Measurements from ENCODE around the gene NEK10. TPM values are rescaled to one million over a fixed set of nuclear protein-coding genes. Genes with fewer than 3 reads are reported as not detected.
A peak's percentile ranks its signal among the peaks of the same experiment; 100 is the strongest.

The NEK10 gene, protein sequence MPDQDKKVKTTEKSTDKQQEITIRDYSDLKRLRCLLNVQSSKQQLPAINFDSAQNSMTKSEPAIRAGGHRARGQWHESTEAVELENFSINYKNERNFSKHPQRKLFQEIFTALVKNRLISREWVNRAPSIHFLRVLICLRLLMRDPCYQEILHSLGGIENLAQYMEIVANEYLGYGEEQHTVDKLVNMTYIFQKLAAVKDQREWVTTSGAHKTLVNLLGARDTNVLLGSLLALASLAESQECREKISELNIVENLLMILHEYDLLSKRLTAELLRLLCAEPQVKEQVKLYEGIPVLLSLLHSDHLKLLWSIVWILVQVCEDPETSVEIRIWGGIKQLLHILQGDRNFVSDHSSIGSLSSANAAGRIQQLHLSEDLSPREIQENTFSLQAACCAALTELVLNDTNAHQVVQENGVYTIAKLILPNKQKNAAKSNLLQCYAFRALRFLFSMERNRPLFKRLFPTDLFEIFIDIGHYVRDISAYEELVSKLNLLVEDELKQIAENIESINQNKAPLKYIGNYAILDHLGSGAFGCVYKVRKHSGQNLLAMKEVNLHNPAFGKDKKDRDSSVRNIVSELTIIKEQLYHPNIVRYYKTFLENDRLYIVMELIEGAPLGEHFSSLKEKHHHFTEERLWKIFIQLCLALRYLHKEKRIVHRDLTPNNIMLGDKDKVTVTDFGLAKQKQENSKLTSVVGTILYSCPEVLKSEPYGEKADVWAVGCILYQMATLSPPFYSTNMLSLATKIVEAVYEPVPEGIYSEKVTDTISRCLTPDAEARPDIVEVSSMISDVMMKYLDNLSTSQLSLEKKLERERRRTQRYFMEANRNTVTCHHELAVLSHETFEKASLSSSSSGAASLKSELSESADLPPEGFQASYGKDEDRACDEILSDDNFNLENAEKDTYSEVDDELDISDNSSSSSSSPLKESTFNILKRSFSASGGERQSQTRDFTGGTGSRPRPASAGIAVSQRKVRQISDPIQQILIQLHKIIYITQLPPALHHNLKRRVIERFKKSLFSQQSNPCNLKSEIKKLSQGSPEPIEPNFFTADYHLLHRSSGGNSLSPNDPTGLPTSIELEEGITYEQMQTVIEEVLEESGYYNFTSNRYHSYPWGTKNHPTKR
- total RNA-seq (2021) (0.34 and 0.79 TPM in 2 replicates), Bru-seq, nascent RNA (percentile 27 among the genes with signal in this experiment), BruChase-seq, experiment 1, labeled RNA remaining after a 2-hour chase (percentile 29 among the genes with signal in this experiment), BruChase-seq, experiment 2, labeled RNA remaining after a 6-hour chase (percentile 20 among the genes with signal in this experiment)
- long read RNA-seq, partial matches to known transcripts, result 0 of 2 reads
- long read RNA-seq, other reads (novel, unspliced or antisense), result 2 of 2 reads

DNA sequence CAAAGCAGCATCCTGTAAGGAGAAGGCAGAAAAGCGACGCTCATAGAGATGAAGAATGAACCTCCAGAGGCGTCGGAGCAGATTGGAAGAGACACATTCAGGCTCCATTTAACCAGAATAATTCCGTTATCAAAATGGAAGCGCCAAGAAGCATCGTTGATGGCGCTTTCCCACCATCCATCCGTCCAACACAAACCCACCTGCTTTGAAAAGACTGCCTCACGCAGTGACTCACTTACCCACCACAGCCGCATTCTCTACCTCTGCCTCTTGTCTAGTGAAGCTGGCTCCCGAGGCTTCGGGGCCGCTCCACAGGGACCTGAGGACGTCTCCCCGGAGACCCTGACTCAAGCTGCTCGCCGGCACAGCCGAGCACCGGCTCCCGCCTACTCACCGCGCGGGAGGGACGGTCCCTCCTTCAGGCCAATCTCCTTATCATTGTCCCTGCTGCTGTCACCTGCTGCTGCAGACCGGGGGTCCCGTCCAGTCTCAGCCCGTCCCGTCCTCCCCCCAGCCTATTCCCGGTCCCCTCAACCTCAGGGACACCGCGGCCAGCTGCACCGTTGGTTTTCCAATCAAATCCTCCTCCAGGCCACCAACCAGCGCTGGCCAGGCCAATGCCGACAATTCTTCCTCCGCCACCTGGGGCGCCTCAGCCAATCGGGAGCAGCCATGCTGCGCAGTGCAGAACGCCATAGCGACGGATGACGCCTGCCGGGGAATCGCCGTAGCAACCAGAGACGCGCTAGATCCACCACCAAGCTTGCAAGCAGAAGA lies at the start of gene NEK10:
TSS of gene NEK10 (minus strand) at position 553 of the 777 bp plus-strand sequence. CDS start 16,501 bp downstream, outside the sequence.
- H3K27ac ChIP-seq (ENCODE audit: low read depth, low read length, poor library complexity, severe bottlenecking), result no peak within 1 kb of the TSS
- ChIA-PET CTCF (interaction anchor here (0.6 to 0.8 kb wide), 2 partner anchors 11 to 102 kb away, joined by 3 to 4 read pairs; no protein-coding TSS in a partner anchor), POLR2A (ENCODE audit: low non-redundant PET) (no interaction called here)
- no TSS peak for BruUV-seq (replicated peaks)
- H3K27me3 ChIP-seq (replicated peaks; ENCODE audit: insufficient read depth, low read depth, low read length, poor library complexity), result no peaks in the 10 kb centered on the region
- no peaks in the 10 kb centered on the region for H3K36me3 ChIP-seq (ENCODE audit: insufficient read depth, low read length, poor library complexity, severe bottlenecking)
- H3K9me3 ChIP-seq (ENCODE audit: low read depth, low read length, poor library complexity, severe bottlenecking), result no peaks in the 10 kb centered on the region
- intact Hi-C loops (cut with micrococcal nuclease; ENCODE audit: unreplicated experiment), result no loop called here
- TF ChIP-seq, protein P1, sequence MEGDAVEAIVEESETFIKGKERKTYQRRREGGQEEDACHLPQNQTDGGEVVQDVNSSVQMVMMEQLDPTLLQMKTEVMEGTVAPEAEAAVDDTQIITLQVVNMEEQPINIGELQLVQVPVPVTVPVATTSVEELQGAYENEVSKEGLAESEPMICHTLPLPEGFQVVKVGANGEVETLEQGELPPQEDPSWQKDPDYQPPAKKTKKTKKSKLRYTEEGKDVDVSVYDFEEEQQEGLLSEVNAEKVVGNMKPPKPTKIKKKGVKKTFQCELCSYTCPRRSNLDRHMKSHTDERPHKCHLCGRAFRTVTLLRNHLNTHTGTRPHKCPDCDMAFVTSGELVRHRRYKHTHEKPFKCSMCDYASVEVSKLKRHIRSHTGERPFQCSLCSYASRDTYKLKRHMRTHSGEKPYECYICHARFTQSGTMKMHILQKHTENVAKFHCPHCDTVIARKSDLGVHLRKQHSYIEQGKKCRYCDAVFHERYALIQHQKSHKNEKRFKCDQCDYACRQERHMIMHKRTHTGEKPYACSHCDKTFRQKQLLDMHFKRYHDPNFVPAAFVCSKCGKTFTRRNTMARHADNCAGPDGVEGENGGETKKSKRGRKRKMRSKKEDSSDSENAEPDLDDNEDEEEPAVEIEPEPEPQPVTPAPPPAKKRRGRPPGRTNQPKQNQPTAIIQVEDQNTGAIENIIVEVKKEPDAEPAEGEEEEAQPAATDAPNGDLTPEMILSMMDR (conservative IDR thresholded peaks at IDR 0.05; ENCODE audit: low read depth, low read length), result no peak
- no peak for TF ChIP-seq EZH2 (IDR thresholded peaks at IDR 0.05; ENCODE audit: borderline replicate concordance, low read depth, low read length, poor library complexity, severe bottlenecking)
- peak; percentile 94 for DNase-seq (ENCODE audit: low spot score)
- H3K4me3 ChIP-seq (ENCODE audit: low read depth, low read length, poor library complexity, severe bottlenecking), result peak within 1 kb of the TSS; percentile 78
- no peaks in the 10 kb centered on the region for H3K4me1 ChIP-seq (ENCODE audit: insufficient read depth, low read length, poor library complexity, severe bottlenecking)

DNA sequence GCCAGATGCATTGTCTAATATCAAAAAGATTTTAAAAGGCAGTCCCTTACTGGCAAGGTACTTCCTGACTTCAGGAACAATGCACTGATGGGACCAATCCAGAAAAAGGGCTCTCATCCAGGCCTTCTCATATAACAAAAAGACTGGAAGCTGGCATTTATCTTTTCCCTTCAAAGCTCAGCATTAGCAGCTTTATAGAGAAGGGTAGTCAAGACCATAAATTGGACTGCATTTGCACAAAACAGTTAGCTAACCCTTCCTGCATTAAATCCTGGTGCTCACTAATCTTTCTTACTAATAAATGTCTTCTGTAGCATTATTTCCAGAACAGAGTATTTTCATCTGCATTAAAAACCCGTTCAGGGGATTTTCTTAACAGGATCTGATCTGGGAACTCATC lies 46.0 kb upstream of the NEK10 start:
- no peaks in the 10 kb centered on the region for H3K4me1 ChIP-seq (ENCODE audit: insufficient read depth, low read length, poor library complexity, severe bottlenecking)
- no TSS peak for BruUV-seq (replicated peaks)
- H3K36me3 ChIP-seq (ENCODE audit: insufficient read depth, low read length, poor library complexity, severe bottlenecking), result peaks cover 26% of the 10 kb centered on the region
- H3K4me3 ChIP-seq (ENCODE audit: low read depth, low read length, poor library complexity, severe bottlenecking), result no peak overlapping the region
- H3K9me3 ChIP-seq (ENCODE audit: low read depth, low read length, poor library complexity, severe bottlenecking), result no peaks in the 10 kb centered on the region
- no peak for DNase-seq (ENCODE audit: low spot score)
- POLR2A ChIA-PET (ENCODE audit: low non-redundant PET), result no interaction called here
- H3K27me3 ChIP-seq (replicated peaks; ENCODE audit: insufficient read depth, low read depth, low read length, poor library complexity), result no peaks in the 10 kb centered on the region
- H3K27ac ChIP-seq (ENCODE audit: low read depth, low read length, poor library complexity, severe bottlenecking), result no peak overlapping the region
- intact Hi-C loops (cut with micrococcal nuclease; ENCODE audit: unreplicated experiment), result no loop called here
- TF ChIP-seq EZH2 (IDR thresholded peaks at IDR 0.05; ENCODE audit: borderline replicate concordance, low read depth, low read length, poor library complexity, severe bottlenecking), result no peak
- TF ChIP-seq, protein P1 (conservative IDR thresholded peaks at IDR 0.05; ENCODE audit: low read depth, low read length), result no peak
- CTCF ChIA-PET, result no interaction called here
